GM19452 (cell line): Measurements from ENCODE around the gene KIRREL3.

Experiments used
- ATAC-seq: cut with Tn5 transposase; IDR thresholded peaks from one replicate; pipeline ENCODE4 v1.9.1; 2021; ENCODE audit not compliant: unreplicated experiment

KIRREL3 gene

GRCh38 chr11:126433244-126433846, 567.2 kb downstream of the KIRREL3 start:
- ATAC-seq = no peak

GRCh38 chr11:126432525-126432924, 568.0 kb downstream of the KIRREL3 start:
- no peak for ATAC-seq

- ATAC-seq = no peak
Observed at GRCh38 chr11:126432065-126432461, 568.5 kb downstream of the KIRREL3 start.

- ATAC-seq = no peak
Observed at GRCh38 chr11:126431401-126432064, 569.0 kb downstream of the KIRREL3 start.

GRCh38 chr11:126430581-126431335, 569.8 kb downstream of the KIRREL3 start:
- ATAC-seq = no peak

GRCh38 chr11:126426820-126427749, 573.5 kb downstream of the KIRREL3 start:
- peak; percentile 89 for ATAC-seq

GRCh38 chr11:126426106-126426505, 574.5 kb downstream of the KIRREL3 start:
- no peak for ATAC-seq

DNA sequence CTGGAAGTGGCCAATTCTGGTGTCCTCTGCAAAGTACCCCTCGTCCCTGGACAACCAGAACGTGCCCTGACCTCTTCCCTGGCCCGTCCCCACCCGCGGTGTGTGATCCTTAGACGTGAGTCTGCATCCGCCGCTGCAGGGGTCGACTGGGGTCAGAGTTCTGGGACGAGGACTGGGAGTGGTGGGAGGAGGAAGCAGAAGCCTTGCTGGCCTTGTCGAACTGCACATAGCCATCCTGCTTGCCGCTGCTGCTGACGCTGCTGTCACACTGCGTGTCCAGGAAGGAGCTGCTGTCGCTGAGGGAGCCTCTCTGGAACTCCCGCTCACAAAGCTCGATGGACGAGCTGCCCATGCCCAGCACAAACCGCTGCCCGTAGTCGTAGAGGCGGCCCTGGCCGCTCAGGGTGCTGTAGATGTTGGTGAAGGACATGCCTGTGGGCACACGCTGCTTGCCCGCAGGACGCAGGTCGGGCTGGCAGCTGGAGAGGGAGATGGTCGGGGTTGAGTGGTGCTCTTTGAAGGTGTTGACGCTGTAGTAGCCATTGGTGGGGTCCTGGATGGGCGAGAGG, 576.0 kb downstream of the KIRREL3 start:
- no peak for ATAC-seq

DNA sequence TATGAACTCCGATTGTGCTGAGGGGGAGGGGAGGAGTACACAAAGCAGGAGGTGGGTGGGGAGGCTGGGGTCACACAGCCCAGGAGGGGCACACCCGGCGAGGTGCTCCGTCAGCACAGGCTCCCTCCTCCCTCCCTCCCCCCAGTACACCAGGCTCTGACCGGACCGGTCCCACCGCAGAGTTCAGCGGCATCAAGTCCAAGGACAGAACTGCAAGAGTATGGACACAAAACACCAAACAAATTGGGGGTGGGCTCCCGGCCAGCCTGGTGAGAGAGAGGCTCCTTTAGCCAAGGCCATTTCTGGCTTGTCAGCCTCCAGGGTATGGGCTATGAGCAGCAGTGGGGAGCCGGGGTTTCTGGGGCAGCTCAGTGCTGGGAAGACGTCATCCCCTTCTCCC, 576.8 kb downstream of the KIRREL3 start:
- ATAC-seq = no peak

GRCh38 chr11:126423154-126423553, 577.4 kb downstream of the KIRREL3 start:
- ATAC-seq = no peak

- no peak for ATAC-seq
Observed at GRCh38 chr11:126422446-126422845, 578.1 kb downstream of the KIRREL3 start.

DNA sequence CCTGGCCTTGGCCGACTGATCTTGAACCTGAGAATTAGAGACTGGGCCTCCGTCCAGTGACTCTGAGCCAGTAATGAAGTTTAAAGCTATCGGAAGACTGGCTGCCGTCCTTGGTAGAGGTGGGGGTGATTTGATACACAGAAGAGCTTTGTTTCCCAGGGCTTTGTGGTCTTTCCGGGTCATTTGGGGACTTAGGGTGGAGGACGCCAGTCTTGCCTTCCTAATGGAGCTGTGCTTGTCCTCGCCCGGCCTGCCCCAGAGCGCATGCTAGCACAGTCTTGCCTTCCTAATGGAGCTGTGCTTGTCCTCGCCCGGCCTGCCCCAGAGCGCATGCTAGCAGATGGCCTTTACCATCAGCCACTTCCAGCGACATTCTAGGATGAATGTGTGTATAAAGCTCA, 579.3 kb downstream of the KIRREL3 start:
- no peak for ATAC-seq

- no peak for ATAC-seq
Observed at GRCh38 chr11:126420698-126421256, 579.8 kb downstream of the KIRREL3 start.

GRCh38 chr11:126419801-126420697, 580.5 kb downstream of the KIRREL3 start:
- ATAC-seq = peak; percentile 61

DNA sequence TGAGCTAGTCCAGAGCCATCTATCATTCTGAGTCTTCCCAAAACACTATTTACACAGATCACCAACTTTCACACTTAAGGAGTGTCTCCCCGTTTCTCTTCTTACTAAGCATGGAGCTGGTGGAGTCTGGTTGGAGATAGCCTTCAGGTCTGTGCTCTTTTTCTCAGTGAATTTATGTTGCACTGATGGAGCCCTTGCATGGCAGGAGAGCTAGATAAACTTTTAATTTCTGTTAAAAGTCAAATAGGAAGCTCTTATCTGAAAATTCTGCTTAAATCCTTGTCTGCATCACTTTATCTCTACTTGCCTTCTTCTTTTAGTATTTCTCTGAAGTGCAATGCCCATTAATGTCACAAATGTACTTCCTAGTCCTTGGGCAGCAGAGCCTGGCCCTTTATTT, 581.7 kb downstream of the KIRREL3 start:
- ATAC-seq = no peak

DNA sequence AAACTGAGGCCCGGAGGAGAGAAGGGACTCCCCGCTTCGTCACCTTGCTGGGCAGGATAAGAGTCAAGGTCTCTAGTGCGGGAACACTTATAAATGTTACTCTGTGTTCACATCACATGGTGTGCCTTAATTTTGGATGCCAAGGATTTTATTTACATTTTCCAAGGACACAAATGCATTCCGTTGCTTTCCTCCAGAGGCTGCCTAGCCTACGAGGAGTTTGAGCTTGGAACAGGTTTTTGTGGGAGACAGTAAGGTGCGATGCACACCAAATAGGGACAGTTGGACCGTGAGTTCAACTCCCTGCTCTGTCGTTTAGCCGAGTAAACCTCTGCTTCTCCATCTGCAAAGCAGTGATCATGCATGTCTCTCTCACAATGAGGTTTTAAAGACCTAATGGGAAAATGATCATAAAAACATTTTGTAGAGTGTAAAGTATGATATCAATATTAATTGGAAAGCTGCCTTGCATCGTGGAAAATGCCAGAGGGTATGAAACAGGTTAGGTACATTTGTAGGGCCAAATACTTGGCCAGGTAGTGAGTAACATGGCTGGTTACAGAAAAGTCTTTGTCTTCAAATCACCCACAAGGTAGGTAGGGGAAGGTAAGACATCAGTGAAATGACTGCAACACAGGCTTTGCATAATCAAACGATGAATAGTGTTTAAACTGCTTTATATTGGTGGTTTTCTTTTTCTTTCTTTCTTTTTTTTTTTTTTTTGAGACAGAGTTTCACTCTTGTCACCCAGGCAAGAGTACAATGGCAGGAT, 583.3 kb downstream of the KIRREL3 start:
- ATAC-seq = no peak

- peak; percentile 88 for ATAC-seq
Observed at GRCh38 chr11:126416542-126417090, 584.0 kb downstream of the KIRREL3 start.

- ATAC-seq = peak; percentile 18
Observed at GRCh38 chr11:126415669-126416420, 584.7 kb downstream of the KIRREL3 start.
